PC-3 (cell line): Measurements from ENCODE around the gene SELENOF. TPM values are rescaled to one million over a fixed set of nuclear protein-coding genes. Genes with fewer than 3 reads are reported as not detected.
"Not testable (repeated sequence)": the region's sequence is repeated elsewhere in the genome, so short reads cannot be mapped to it uniquely, and the experiment has no call there.

Experiments used
- ATAC-seq: fragments of 200-7000 bp; cut with Tn5 transposase; 2 replicates; pipeline ENCODE4 v1.9.1; 2020; ENCODE audit warnings: mild to moderate bottlenecking, moderate library complexity
- BruUV-seq: library from RNA; stranded (reverse); fragments of 400-500 nt; replicated peaks from 2 replicates; lab custom pipeline; 2021; lab: Mats Ljungman, UMichigan
- CTCF ChIA-PET: fragments of 300-600 bp; sonication (Branson Sonifier 250); formaldehyde crosslinking; loops from one replicate; lab custom pipeline; 2022; ENCODE audit warnings: antibody characterized with exemption; lab: Charles Lee
- POLR2A ChIA-PET: fragments of 300-600 bp; sonication (Branson Sonifier 250); formaldehyde crosslinking; loops from one replicate; lab custom pipeline; 2022; ENCODE audit warnings: antibody characterized with exemption; ENCODE audit not compliant: unreplicated experiment; lab: Charles Lee
- DNase-seq: peaks from one replicate; pipeline ENCODE4 v3.0.0-alpha.2; 2015
- H2AFZ ChIP-seq: fragments of 300-600 bp; sonication (generic); 2 replicates; pipeline ENCODE4 v1.6.0; 2016; ENCODE audit warnings: antibody characterized with exemption, low read length
- H3F3A ChIP-seq: fragments of 300-600 bp; sonication (generic); one replicate; pipeline ENCODE4 v1.6.0; 2017; ENCODE audit warnings: antibody characterized with exemption, low read length, control low read depth, mild to moderate bottlenecking; ENCODE audit not compliant: unreplicated experiment
- H3K27ac ChIP-seq: fragments of 300-600 bp; sonication (generic); 2 replicates; pipeline ENCODE4 v1.5.1; 2016; ENCODE audit warnings: mild to moderate bottlenecking, low read length
- H3K27me3 ChIP-seq: fragments of 300-600 bp; sonication (generic); 2 replicates; pipeline ENCODE4 v1.6.1; 2016; ENCODE audit warnings: low read length, mixed read lengths
- H3K36me3 ChIP-seq: fragments of 300-600 bp; sonication (generic); 2 replicates; pipeline ENCODE4 v1.6.1; 2016; ENCODE audit warnings: low read depth, mixed run types, low read length, mixed read lengths
- H3K4me1 ChIP-seq: fragments of 300-600 bp; sonication (generic); 2 replicates; pipeline ENCODE4 v1.5.1; 2016; ENCODE audit warnings: low read length; ENCODE audit not compliant: insufficient read depth
- H3K4me2 ChIP-seq: fragments of 300-600 bp; sonication (generic); 2 replicates; pipeline ENCODE4 v1.6.0; 2016; ENCODE audit warnings: low read length
- H3K4me3 ChIP-seq: fragments of 300-600 bp; sonication (generic); 2 replicates; pipeline ENCODE4 v1.5.1; 2016; ENCODE audit warnings: mild to moderate bottlenecking, low read length, mixed read lengths
- H3K79me2 ChIP-seq: fragments of 300-600 bp; sonication (generic); 2 replicates; pipeline ENCODE4 v1.6.1; 2017; ENCODE audit warnings: low read length, mixed read lengths
- H3K9ac ChIP-seq: fragments of 300-600 bp; sonication (generic); 2 replicates; pipeline ENCODE4 v1.6.0; 2016; ENCODE audit warnings: mild to moderate bottlenecking, low read length
- H3K9me2 ChIP-seq: fragments of 300-600 bp; sonication (generic); replicated peaks from 2 replicates; pipeline ENCODE4 v1.6.1; 2016; ENCODE audit warnings: mixed run types, low read length, mixed read lengths
- H3K9me3 ChIP-seq: fragments of 300-600 bp; sonication (generic); 2 replicates; pipeline ENCODE4 v1.6.1; 2016; ENCODE audit warnings: low read length, mixed read lengths
- H4K20me1 ChIP-seq: fragments of 300-600 bp; sonication (generic); 2 replicates; pipeline ENCODE4 v1.6.1; 2016; ENCODE audit warnings: low read length, mixed read lengths
- intact Hi-C: fragments of 100-400 bp; cut with micrococcal nuclease; formaldehyde crosslinking; loops from 2 replicates; pipeline ENCODE4 v1.9.0; 2023
- total RNA-seq: library from RNA; depleted of rRNA; stranded (reverse); fragments of >200 nt; gene quantifications from 2 replicates; pipeline ENCODE4 v1.2.3, GENCODE V29; 2014; rRNA removed

Gene SELENOF
- total RNA-seq, 1 experiment from 2014 or later = 174 TPM

GRCh38 chr1:86817246-86817826 is 96.6 kb downstream of the SELENOF start:
- H2AFZ ChIP-seq, H3K9me2 ChIP-seq, H3K4me2 ChIP-seq, H3K4me3 ChIP-seq, H3K79me2 ChIP-seq, H3K27me3 ChIP-seq, intact Hi-C loops, H3K9me3 ChIP-seq, H3K4me1 ChIP-seq, H3K27ac ChIP-seq, BruUV-seq, DNase-seq, H3K36me3 ChIP-seq, ATAC-seq, H3F3A ChIP-seq, POLR2A ChIA-PET, H4K20me1 ChIP-seq, H3K9ac ChIP-seq, CTCF ChIA-PET: not testable (repeated sequence)

- H4K20me1 ChIP-seq, H2AFZ ChIP-seq, BruUV-seq, H3K4me1 ChIP-seq, H3K9ac ChIP-seq, intact Hi-C loops, H3K79me2 ChIP-seq, H3K27ac ChIP-seq, H3K36me3 ChIP-seq, H3K27me3 ChIP-seq, DNase-seq, POLR2A ChIA-PET, H3K4me2 ChIP-seq, H3K9me3 ChIP-seq, H3K4me3 ChIP-seq, ATAC-seq, H3F3A ChIP-seq, CTCF ChIA-PET, H3K9me2 ChIP-seq: not testable (repeated sequence)
Observed at GRCh38 chr1:86814118-86814517, 99.8 kb downstream of the SELENOF start.

Other genes with a start within 250 kb of the SELENOF start
- gene SH3GLB1, start 209.6 kb downstream of the SELENOF start, total RNA-seq = 23.3 and 25.0 TPM in 2 replicates
- 13.8 and 15.3 TPM in 2 replicates for gene HS2ST1, start 509 bp upstream of the SELENOF start, total RNA-seq